SJSA1 (cell line): ENCODE measurements around the gene DNLZ. TPM values are rescaled to one million over a fixed set of nuclear protein-coding genes. Genes with fewer than 3 reads are reported as not detected.
A peak's percentile ranks its signal among the peaks of the same experiment; 100 is the strongest.
"Not testable (repeated sequence)": the region's sequence is repeated elsewhere in the genome, so short reads cannot be mapped to it uniquely, and the experiment has no call there.

Experiments
- DNase-seq, 2 experiments: peaks; one replicate each; pipeline ENCODE4 v3.0.0-alpha.2; 2015 to 2020; ENCODE audit warnings: low spot score in 2 of 2, low read depth in 1 of 2
- H3K27ac ChIP-seq: fragments of 250-450 bp; sonication (Bioruptor Pico); 2 replicates; pipeline ENCODE4 v1.5.1; 2020; ENCODE audit warnings: mild to moderate bottlenecking, moderate library complexity
- H3K27me3 ChIP-seq: fragments of 250-450 bp; sonication (Bioruptor Pico); replicated peaks from 2 replicates; pipeline ENCODE4 v1.5.1; 2020; ENCODE audit warnings: mild to moderate bottlenecking, moderate library complexity
- H3K36me3 ChIP-seq: fragments of 250-450 bp; sonication (Bioruptor Pico); 2 replicates; pipeline ENCODE4 v1.5.1; 2020; ENCODE audit warnings: mild to moderate bottlenecking
- H3K4me1 ChIP-seq: fragments of 250-450 bp; sonication (Bioruptor Pico); replicated peaks from 2 replicates; pipeline ENCODE4 v1.6.1; 2021; ENCODE audit warnings: mild to moderate bottlenecking
- H3K4me3 ChIP-seq: fragments of 250-450 bp; sonication (Bioruptor Pico); 2 replicates; pipeline ENCODE4 v1.5.1; 2020; ENCODE audit warnings: mild to moderate bottlenecking
- H3K9me3 ChIP-seq: fragments of 250-450 bp; sonication (Bioruptor Pico); replicated peaks from 2 replicates; pipeline ENCODE4 v1.5.1; 2020; ENCODE audit warnings: mild to moderate bottlenecking
- total RNA-seq: library from RNA; depleted of rRNA; stranded (reverse); fragments of >200 nt; shearing (Covaris generic); gene quantifications from 2 replicates; pipeline ENCODE4 v1.2.3, GENCODE V29; 2014

Gene DNLZ
- total RNA-seq, 1 experiment from 2014 or later: 43.0 TPM

GRCh38 chr9:136355616-136356557, 7.7 kb downstream of the DNLZ start:
- Histone ChIP-seq H3K27me3 (no peaks in the 10 kb centered on the region), H3K9me3 (no peaks in the 10 kb centered on the region), H3K36me3 (peaks cover 83% of the 10 kb centered on the region), H3K4me1 (peaks cover 39% of the 10 kb centered on the region), H3K4me3 (no peak overlapping the region), H3K27ac (no peak overlapping the region)
- DNase-seq: no peak

- DNase-seq: peak in 1 of 2 experiments; percentile 66
- Histone ChIP-seq H3K4me1 (peaks cover 26% of the 10 kb centered on the region), H3K27ac (peak overlapping the region; percentile 29; the same call in 1 of the 2 replicates), H3K9me3 (no peaks in the 10 kb centered on the region), H3K36me3 (peaks cover 84% of the 10 kb centered on the region), H3K4me3 (no peak overlapping the region), H3K27me3 (no peaks in the 10 kb centered on the region)
These were observed 8.9 kb downstream of the DNLZ start for GRCh38 chr9:136354592-136355085.

GRCh38 chr9:136353757-136354488, 9.6 kb downstream of the DNLZ start:
- H3K27ac ChIP-seq: 0 out of 2 replicates have a peak overlapping the region, but pooled peaks have one; percentile 29

GRCh38 chr9:136353088-136353487, 10.5 kb downstream of the DNLZ start:
- H3K36me3 ChIP-seq: peaks cover 84% of the 10 kb centered on the region
- H3K4me3 ChIP-seq: no peak overlapping the region
- H3K4me1 ChIP-seq: peaks cover 19% of the 10 kb centered on the region
- H3K9me3 ChIP-seq: no peaks in the 10 kb centered on the region
- no peak for DNase-seq
- no peaks in the 10 kb centered on the region for H3K27me3 ChIP-seq
- no peak overlapping the region for H3K27ac ChIP-seq

More at GRCh38 chr9:136353757-136354488, 9.6 kb downstream of the DNLZ start:
- Histone ChIP-seq H3K4me1 (peaks cover 19% of the 10 kb centered on the region), H3K4me3 (no peak overlapping the region), H3K9me3 (no peaks in the 10 kb centered on the region), H3K27me3 (no peaks in the 10 kb centered on the region), H3K36me3 (peaks cover 84% of the 10 kb centered on the region)
- DNase-seq: no peak

- no peak overlapping the region for H3K27ac ChIP-seq
- no peaks in the 10 kb centered on the region for H3K9me3 ChIP-seq
- peaks cover 83% of the 10 kb centered on the region for H3K36me3 ChIP-seq
- H3K27me3 ChIP-seq: no peaks in the 10 kb centered on the region
- DNase-seq: no peak
- peaks cover 19% of the 10 kb centered on the region for H3K4me1 ChIP-seq
- no peak overlapping the region for H3K4me3 ChIP-seq
These were observed 10.9 kb downstream of the DNLZ start for GRCh38 chr9:136352682-136353081.

GRCh38 chr9:136351868-136352267, 11.7 kb downstream of the DNLZ start:
- not testable (repeated sequence) for H3K27me3 ChIP-seq, DNase-seq, H3K9me3 ChIP-seq, H3K27ac ChIP-seq, H3K4me3 ChIP-seq
- H3K4me1 ChIP-seq: peaks cover 19% of the 10 kb centered on the region
- H3K36me3 ChIP-seq: peaks cover 83% of the 10 kb centered on the region

- Histone ChIP-seq H3K9me3 (no peaks in the 10 kb centered on the region), H3K4me1 (peaks cover 19% of the 10 kb centered on the region), H3K4me3 (no peak overlapping the region), H3K27ac (no peak overlapping the region), H3K27me3 (no peaks in the 10 kb centered on the region), H3K36me3 (peaks cover 83% of the 10 kb centered on the region)
- DNase-seq: no peak
These were observed 12.2 kb downstream of the DNLZ start for GRCh38 chr9:136351252-136351800.

GRCh38 chr9:136349546-136349945, 14.0 kb downstream of the DNLZ start:
- H3K4me3 ChIP-seq: no peak overlapping the region
- DNase-seq: no peak
- H3K36me3 ChIP-seq: peaks cover 90% of the 10 kb centered on the region
- no peaks in the 10 kb centered on the region for H3K9me3 ChIP-seq
- peaks cover 12% of the 10 kb centered on the region for H3K4me1 ChIP-seq
- H3K27ac ChIP-seq: no peak overlapping the region
- H3K27me3 ChIP-seq: no peaks in the 10 kb centered on the region

GRCh38 chr9:136348691-136349090, 14.9 kb downstream of the DNLZ start:
- no peaks in the 10 kb centered on the region for H3K9me3 ChIP-seq
- H3K4me3 ChIP-seq: no peak overlapping the region
- no peak overlapping the region for H3K27ac ChIP-seq
- DNase-seq: no peak
- H3K27me3 ChIP-seq: no peaks in the 10 kb centered on the region
- H3K36me3 ChIP-seq: peaks cover 89% of the 10 kb centered on the region
- H3K4me1 ChIP-seq: peaks cover 4% of the 10 kb centered on the region; the same call in 1 of the 2 replicates

GRCh38 chr9:136347472-136348256, 15.9 kb downstream of the DNLZ start:
- no peak overlapping the region for H3K27ac ChIP-seq
- no peaks in the 10 kb centered on the region for H3K9me3 ChIP-seq
- no peaks in the 10 kb centered on the region; the same call in 1 of the 2 replicates for H3K4me1 ChIP-seq
- peaks cover 89% of the 10 kb centered on the region for H3K36me3 ChIP-seq
- H3K4me3 ChIP-seq: no peak overlapping the region
- DNase-seq: no peak
- H3K27me3 ChIP-seq: no peaks in the 10 kb centered on the region

GRCh38 chr9:136346927-136347465, 16.5 kb downstream of the DNLZ start:
- no peak overlapping the region for H3K4me3 ChIP-seq
- no peaks in the 10 kb centered on the region for H3K27me3 ChIP-seq
- H3K36me3 ChIP-seq: peaks cover 93% of the 10 kb centered on the region
- H3K9me3 ChIP-seq: no peaks in the 10 kb centered on the region
- H3K4me1 ChIP-seq: no peaks in the 10 kb centered on the region; the same call in 1 of the 2 replicates
- H3K27ac ChIP-seq: no peak overlapping the region
- no peak for DNase-seq

GRCh38 chr9:136346157-136346481, 17.4 kb downstream of the DNLZ start:
- Histone ChIP-seq H3K36me3 (peaks cover 96% of the 10 kb centered on the region), H3K4me3 (no peak overlapping the region), H3K4me1 (no peaks in the 10 kb centered on the region; the same call in 1 of the 2 replicates), H3K27me3 (no peaks in the 10 kb centered on the region), H3K27ac (no peak overlapping the region), H3K9me3 (no peaks in the 10 kb centered on the region)
- DNase-seq: no peak
